ENCODE results near the gene CREB5. TPM values are rescaled to one million over a fixed set of nuclear protein-coding genes. Genes with fewer than 3 reads are reported as not detected.

Gene CREB5
- total RNA-seq, 2 donors from 2014 or later, result 0.72 TPM; not detected in 1

GRCh38 chr7:28853834-28854749, 441.8 kb downstream of the CREB5 start:
- H3K36me3 Mint-ChIP-seq, result peaks cover 0 to 4% of the 10 kb centered on the region in 2 donors
- peak; percentile 74 to 85 for DNase-seq (ENCODE audit: low spot score in 2 of 2)
- H3K9me3 Mint-ChIP-seq, result no peaks in the 10 kb centered on the region
- peak; percentile 97 to 99 for ATAC-seq
- H3K27ac Mint-ChIP-seq, result no peak overlapping the region

GRCh38 chr7:28854750-28855074, 442.4 kb downstream of the CREB5 start:
- ATAC-seq (no peak), DNase-seq (ENCODE audit: low spot score in 2 of 2) (no peak)
- Mint-ChIP-seq H3K9me3 (no peaks in the 10 kb centered on the region), H3K27ac (no peak overlapping the region), H3K36me3 (peaks cover 0 to 4% of the 10 kb centered on the region in 2 donors)

GRCh38 chr7:28855538-28856217, 443.4 kb downstream of the CREB5 start:
- Mint-ChIP-seq H3K36me3 (peaks cover 0 to 4% of the 10 kb centered on the region in 2 donors), H3K27ac (no peak overlapping the region), H3K9me3 (no peaks in the 10 kb centered on the region)
- DNase-seq (ENCODE audit: low spot score in 2 of 2) (no peak), ATAC-seq (no peak)

- DNase-seq (ENCODE audit: low spot score in 2 of 2) (no peak), ATAC-seq (no peak)
- Mint-ChIP-seq H3K36me3 (peaks cover 0 to 4% of the 10 kb centered on the region in 2 donors), H3K9me3 (no peaks in the 10 kb centered on the region), H3K27ac (no peak overlapping the region)
These were observed 444.3 kb downstream of the CREB5 start for GRCh38 chr7:28856656-28857055.

GRCh38 chr7:28858206-28858605, 445.9 kb downstream of the CREB5 start:
- DNase-seq (ENCODE audit: low spot score in 2 of 2) (no peak), ATAC-seq (no peak)
- H3K27ac Mint-ChIP-seq, result no peak overlapping the region
- no peaks in the 10 kb centered on the region for H3K9me3 Mint-ChIP-seq
- peaks cover 0 to 4% of the 10 kb centered on the region in 2 donors for H3K36me3 Mint-ChIP-seq

- no peak overlapping the region for H3K27ac Mint-ChIP-seq
- H3K9me3 Mint-ChIP-seq, result no peaks in the 10 kb centered on the region
- ATAC-seq, result no peak
- DNase-seq (ENCODE audit: low spot score in 2 of 2), result no peak
- H3K36me3 Mint-ChIP-seq, result peaks cover 0 to 4% of the 10 kb centered on the region in 2 donors
These were observed 446.6 kb downstream of the CREB5 start for GRCh38 chr7:28858895-28859294.

- H3K27ac Mint-ChIP-seq, result no peak overlapping the region
- ATAC-seq, result no peak
These were observed 449.5 kb downstream of the CREB5 start for GRCh38 chr7:28861825-28862224.

GRCh38 chr7:28862595-28863272, 450.4 kb downstream of the CREB5 start:
- DNase-seq (ENCODE audit: low spot score in 2 of 2) (no peak), ATAC-seq (no peak)
- Mint-ChIP-seq H3K27ac (no peak overlapping the region), H3K9me3 (no peaks in the 10 kb centered on the region), H3K36me3 (no peaks in the 10 kb centered on the region)

More at GRCh38 chr7:28861825-28862224, 449.5 kb downstream of the CREB5 start:
- Mint-ChIP-seq H3K36me3 (no peaks in the 10 kb centered on the region), H3K9me3 (no peaks in the 10 kb centered on the region)
- no peak for DNase-seq (ENCODE audit: low spot score in 2 of 2)

GRCh38 chr7:28865601-28866144, 453.4 kb downstream of the CREB5 start:
- no peak for ATAC-seq
- no peak for DNase-seq (ENCODE audit: low spot score in 2 of 2)
- H3K36me3 Mint-ChIP-seq, result no peaks in the 10 kb centered on the region
- H3K27ac Mint-ChIP-seq, result no peak overlapping the region
- H3K9me3 Mint-ChIP-seq, result no peaks in the 10 kb centered on the region

GRCh38 chr7:28868712-28869111, 456.4 kb downstream of the CREB5 start:
- no peak for ATAC-seq
- no peak for DNase-seq (ENCODE audit: low spot score in 2 of 2)

GRCh38 chr7:28871077-28871476, 458.8 kb downstream of the CREB5 start:
- H3K27ac Mint-ChIP-seq, result no peak overlapping the region
- ATAC-seq (no peak), DNase-seq (ENCODE audit: low spot score in 2 of 2) (no peak)
- no peaks in the 10 kb centered on the region for H3K36me3 Mint-ChIP-seq
- no peaks in the 10 kb centered on the region for H3K9me3 Mint-ChIP-seq

More at GRCh38 chr7:28868712-28869111, 456.4 kb downstream of the CREB5 start:
- Mint-ChIP-seq H3K27ac (no peak overlapping the region), H3K9me3 (no peaks in the 10 kb centered on the region), H3K36me3 (no peaks in the 10 kb centered on the region)

GRCh38 chr7:28871631-28872030, 459.3 kb downstream of the CREB5 start:
- ATAC-seq, result no peak
- no peaks in the 10 kb centered on the region for H3K36me3 Mint-ChIP-seq
- DNase-seq (ENCODE audit: low spot score in 2 of 2), result no peak
- H3K27ac Mint-ChIP-seq, result no peak overlapping the region
- H3K9me3 Mint-ChIP-seq, result no peaks in the 10 kb centered on the region

- no peak overlapping the region for H3K27ac Mint-ChIP-seq
- no peak for ATAC-seq
- no peak for DNase-seq (ENCODE audit: low spot score in 2 of 2)
- H3K36me3 Mint-ChIP-seq, result no peaks in the 10 kb centered on the region
- no peaks in the 10 kb centered on the region for H3K9me3 Mint-ChIP-seq
These were observed 459.9 kb downstream of the CREB5 start for GRCh38 chr7:28872226-28872625.

GRCh38 chr7:28873365-28873764, 461.0 kb downstream of the CREB5 start:
- Mint-ChIP-seq H3K27ac (no peak overlapping the region), H3K9me3 (no peaks in the 10 kb centered on the region), H3K36me3 (no peaks in the 10 kb centered on the region)
- DNase-seq (ENCODE audit: low spot score in 2 of 2) (no peak), ATAC-seq (no peak)

- DNase-seq (ENCODE audit: low spot score in 2 of 2) (no peak), ATAC-seq (no peak)
- H3K27ac Mint-ChIP-seq, result no peak overlapping the region
- no peaks in the 10 kb centered on the region for H3K9me3 Mint-ChIP-seq
- H3K36me3 Mint-ChIP-seq, result no peaks in the 10 kb centered on the region
These were observed 461.7 kb downstream of the CREB5 start for GRCh38 chr7:28874001-28874400.
